DND-41 (cell line): ENCODE results near the gene DHRS3.
A peak's percentile ranks its signal among the peaks of the same experiment; 100 is the strongest.

Experiments
- ATAC-seq: fragments of 200-7000 bp; cut with Tn5 transposase; 3 replicates; pipeline ENCODE4 v1.9.1; 2021; ENCODE audit warnings: low read depth; ENCODE audit not compliant: insufficient read depth
- DNase-seq: peaks from one replicate; pipeline ENCODE4 v3.0.0-alpha.2; 2020
- H2AFZ ChIP-seq: 2 replicates; pipeline ENCODE4 v1.6.0; 2012; ENCODE audit warnings: low read depth, low read length
- H3K27ac ChIP-seq: 2 replicates; pipeline ENCODE4 v1.5.1; 2012; ENCODE audit warnings: low read length, inconsistent platforms
- H3K27me3 ChIP-seq: fragments of 200-600 bp; sonication (generic); 2 replicates; pipeline ENCODE4 v1.6.0; 2012; ENCODE audit warnings: low read length, mild to moderate bottlenecking, inconsistent platforms; ENCODE audit not compliant: insufficient read depth, poor library complexity
- H3K36me3 ChIP-seq: 2 replicates; pipeline ENCODE4 v1.5.1; 2012; ENCODE audit warnings: low read length, inconsistent platforms; ENCODE audit not compliant: insufficient read depth
- H3K4me1 ChIP-seq: 2 replicates; pipeline ENCODE4 v1.5.1; 2012; ENCODE audit warnings: mild to moderate bottlenecking, low read length; ENCODE audit not compliant: insufficient read depth
- H3K4me2 ChIP-seq: 2 replicates; pipeline ENCODE4 v1.6.0; 2012; ENCODE audit warnings: mild to moderate bottlenecking, moderate library complexity, low read length, inconsistent platforms; ENCODE audit not compliant: insufficient read depth
- H3K4me3 ChIP-seq, 2 experiments: fragments of 200-600 bp in 1 of 2; shearing (Covaris generic) in 1 of 2; 2 replicates each; pipeline ENCODE4 v1.5.1; 2012 to 2016; ENCODE audit warnings: inconsistent platforms in 2 of 2, low read length in 2 of 2, mild to moderate bottlenecking in 2 of 2, low read depth in 1 of 2, moderate library complexity in 1 of 2
- H3K79me2 ChIP-seq: 2 replicates; pipeline ENCODE4 v1.6.0; 2012; ENCODE audit warnings: low read length, inconsistent platforms; ENCODE audit not compliant: insufficient read depth
- H3K9ac ChIP-seq: 2 replicates; pipeline ENCODE4 v1.6.0; 2012; ENCODE audit warnings: low read depth, mild to moderate bottlenecking, inconsistent platforms, low read length, moderate library complexity
- H3K9me3 ChIP-seq: 2 replicates; pipeline ENCODE4 v1.5.1; 2012; ENCODE audit warnings: low read length, moderate library complexity, mild to moderate bottlenecking, inconsistent platforms; ENCODE audit not compliant: insufficient read depth, severe bottlenecking
- H4K20me1 ChIP-seq: 2 replicates; pipeline ENCODE4 v1.6.0; 2012; ENCODE audit warnings: low read length; ENCODE audit not compliant: insufficient read depth
- CTCF ChIP-seq: IDR thresholded peaks from 2 replicates; pipeline ENCODE4 v1.5.1; 2012; ENCODE audit warnings: borderline replicate concordance, low read length, moderate library complexity, mild to moderate bottlenecking; ENCODE audit not compliant: poor library complexity, severe bottlenecking; ENCODE audit errors: extremely low read depth
- EZH2 ChIP-seq: IDR thresholded peaks from 3 replicates; pipeline ENCODE4 v1.6.1; 2012; ENCODE audit warnings: borderline replicate concordance, low read depth, mild to moderate bottlenecking, moderate library complexity, low read length, inconsistent platforms; ENCODE audit not compliant: severe bottlenecking

Gene DHRS3

GRCh38 chr1:12601700-12602658 is 16.0 kb downstream of the DHRS3 start:
- H3K4me3 ChIP-seq: no peak overlapping the region
- ATAC-seq (no peak), DNase-seq (no peak)
- no peak overlapping the region for H3K4me2 ChIP-seq
- peaks cover 86% of the 10 kb centered on the region for H3K79me2 ChIP-seq
- H2AFZ ChIP-seq: no peak overlapping the region
- H3K9me3 ChIP-seq: no peaks in the 10 kb centered on the region
- H3K9ac ChIP-seq: no peak overlapping the region
- peaks cover 38% of the 10 kb centered on the region for H4K20me1 ChIP-seq
- no peak overlapping the region for H3K27ac ChIP-seq
- H3K36me3 ChIP-seq: peaks cover 13% of the 10 kb centered on the region
- TF ChIP-seq EZH2 (no peak), CTCF (no peak)
- H3K4me1 ChIP-seq: no peaks in the 10 kb centered on the region
- H3K27me3 ChIP-seq: no peaks in the 10 kb centered on the region

- H3K4me1 ChIP-seq: no peaks in the 10 kb centered on the region
- H3K27me3 ChIP-seq: no peaks in the 10 kb centered on the region
- no peak for TF ChIP-seq EZH2
- TF ChIP-seq CTCF: peak; percentile 68
- ATAC-seq (peak; percentile 63; the same call in 2 of the 3 replicates), DNase-seq (peak; percentile 56)
- H4K20me1 ChIP-seq: peaks cover 38% of the 10 kb centered on the region
- no peak overlapping the region for H3K9ac ChIP-seq
- no peak overlapping the region for H3K27ac ChIP-seq
- H3K4me3 ChIP-seq: no peak overlapping the region
- H3K79me2 ChIP-seq: peaks cover 83% of the 10 kb centered on the region
- H3K36me3 ChIP-seq: peaks cover 13% of the 10 kb centered on the region
- no peak overlapping the region for H3K4me2 ChIP-seq
- no peak overlapping the region for H2AFZ ChIP-seq
- no peaks in the 10 kb centered on the region for H3K9me3 ChIP-seq
These were observed 17.0 kb downstream of the DHRS3 start for GRCh38 chr1:12600880-12601633.

- Histone ChIP-seq H3K9me3 (no peaks in the 10 kb centered on the region), H3K4me1 (no peaks in the 10 kb centered on the region), H3K79me2 (peaks cover 78% of the 10 kb centered on the region), H3K27ac (no peak overlapping the region), H3K4me3 (no peak overlapping the region), H4K20me1 (peaks cover 38% of the 10 kb centered on the region), H3K4me2 (no peak overlapping the region), H3K36me3 (peaks cover 11% of the 10 kb centered on the region), H3K9ac (no peak overlapping the region), H2AFZ (no peak overlapping the region), H3K27me3 (no peaks in the 10 kb centered on the region)
- no peak for ATAC-seq
- DNase-seq: no peak
- TF ChIP-seq CTCF (no peak), EZH2 (no peak)
These were observed 17.7 kb downstream of the DHRS3 start for GRCh38 chr1:12600335-12600734.
